Activated naive CD8-positive, alpha-beta T cell treated with anti-CD3 and anti-CD28 coated beads, Interleukin-2, amount 50 U/mL, for 24 hours (primary cell): Measurements from ENCODE around the gene DYSF.

Experiments
- ATAC-seq: fragments of 150-1000 bp; cut with Tn5 transposase; one replicate; pipeline ENCODE4 v1.10.0; 2021
- DNase-seq: peaks from one replicate; pipeline ENCODE4 v3.0.0; 2021
- H3K27ac Mint-ChIP-seq: one replicate; pipeline ENCODE4 v1.8.0; 2021; ENCODE audit warnings: mild to moderate bottlenecking, mixed read lengths
- H3K27me3 Mint-ChIP-seq: one replicate; pipeline ENCODE4 v1.8.0; 2021; ENCODE audit warnings: mixed read lengths
- H3K36me3 Mint-ChIP-seq: one replicate; pipeline ENCODE4 v1.8.0; 2021; ENCODE audit warnings: low read depth, mixed read lengths
- H3K4me1 Mint-ChIP-seq: one replicate; pipeline ENCODE4 v1.8.0; 2021; ENCODE audit warnings: mixed read lengths
- H3K4me3 Mint-ChIP-seq: one replicate; pipeline ENCODE4 v1.8.0; 2021; ENCODE audit warnings: mild to moderate bottlenecking, moderate library complexity, mixed read lengths
- H3K9me3 Mint-ChIP-seq: one replicate; pipeline ENCODE4 v1.8.0; 2021; ENCODE audit warnings: mixed read lengths

The DYSF gene

DNA sequence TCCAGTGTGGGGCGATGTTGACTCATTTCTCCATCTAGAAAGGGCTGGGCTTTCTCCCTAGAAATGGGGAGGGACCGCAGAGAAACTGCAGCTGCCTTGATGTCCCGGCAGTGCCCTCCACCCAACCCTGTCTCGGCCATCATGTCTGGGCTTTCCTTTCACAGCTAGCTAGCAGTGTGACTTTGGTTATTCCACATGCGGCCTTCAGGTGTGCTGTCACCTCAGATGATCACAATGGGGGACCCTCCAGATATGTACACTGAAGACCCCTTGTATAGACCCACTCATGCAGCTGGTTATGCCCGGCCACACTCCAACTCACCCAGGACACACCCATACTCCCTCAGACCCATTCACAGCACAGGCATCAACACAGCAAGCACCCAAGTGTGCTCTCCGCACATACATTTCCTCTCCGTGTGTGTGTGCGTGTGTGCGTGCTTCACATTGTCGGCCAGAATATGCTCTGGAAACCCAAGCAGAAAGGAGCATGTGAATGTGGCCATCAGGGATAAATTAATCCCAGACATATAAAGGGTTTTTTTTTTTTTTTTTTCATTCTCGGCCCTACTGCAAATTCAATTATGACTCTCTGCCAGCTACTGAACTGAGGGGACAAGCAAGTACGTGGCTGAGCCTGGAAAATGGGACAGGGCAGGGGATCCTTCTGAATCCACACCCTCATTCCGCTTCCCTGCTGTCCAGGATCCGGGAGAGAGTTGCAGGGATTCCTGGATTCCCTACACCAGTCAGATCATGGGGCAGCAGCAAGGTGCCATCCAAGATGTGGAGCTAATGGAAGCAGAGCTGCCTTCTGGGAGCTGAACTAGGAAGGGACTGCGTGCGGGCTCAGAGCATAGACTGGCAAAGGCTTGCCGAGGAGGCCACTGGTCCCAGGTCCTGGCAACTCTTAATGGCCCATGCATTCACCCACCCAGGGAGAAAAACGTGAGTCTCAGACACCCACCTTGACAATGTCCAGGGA is 240.2 kb downstream of the DYSF start:
- no peak overlapping the region for H3K4me3 Mint-ChIP-seq
- H3K27ac Mint-ChIP-seq = no peak overlapping the region
- H3K4me1 Mint-ChIP-seq = no peaks in the 10 kb centered on the region
- ATAC-seq (no peak), DNase-seq (no peak)
- no peaks in the 10 kb centered on the region for H3K36me3 Mint-ChIP-seq
- H3K9me3 Mint-ChIP-seq = no peaks in the 10 kb centered on the region
- no peaks in the 10 kb centered on the region for H3K27me3 Mint-ChIP-seq

DNA sequence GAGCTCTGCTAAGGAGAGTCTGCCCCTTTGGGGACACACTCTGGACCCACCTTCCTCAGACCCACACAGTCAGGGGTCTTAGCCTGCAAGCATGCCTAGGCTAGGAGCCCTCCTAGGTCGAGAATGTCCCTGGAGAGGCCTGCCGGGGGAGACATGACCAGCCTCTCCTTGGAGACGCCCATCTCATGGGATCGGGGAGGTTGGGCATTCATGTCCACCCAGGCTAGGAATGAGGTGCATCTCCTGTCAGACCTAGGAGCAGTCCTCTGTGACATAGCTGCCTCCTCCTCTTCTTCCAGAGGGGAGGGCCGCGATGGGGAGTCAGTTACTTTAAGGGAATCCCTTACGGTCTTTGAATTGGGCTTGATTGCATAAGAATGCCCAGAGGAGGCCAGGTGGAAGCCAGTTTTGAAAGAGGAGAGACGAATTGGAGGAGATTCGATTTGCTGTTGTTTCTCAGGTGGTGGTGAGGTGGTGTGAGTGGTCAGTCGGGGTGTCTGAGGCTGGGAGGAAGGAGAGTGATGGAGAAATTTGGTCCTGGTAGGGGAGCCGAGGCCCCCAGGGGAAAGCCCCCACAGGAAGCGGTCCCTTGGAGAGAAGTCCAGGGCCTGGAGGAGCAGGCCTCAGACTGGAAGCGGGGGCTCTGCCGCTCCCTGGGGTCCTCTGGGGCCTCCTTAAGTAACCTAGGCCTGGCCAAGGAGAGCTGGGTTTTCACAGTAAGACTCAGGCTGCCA is 241.3 kb downstream of the DYSF start:
- H3K27ac Mint-ChIP-seq = no peak overlapping the region
- no peaks in the 10 kb centered on the region for H3K4me1 Mint-ChIP-seq
- H3K36me3 Mint-ChIP-seq = no peaks in the 10 kb centered on the region
- ATAC-seq (no peak), DNase-seq (no peak)
- no peaks in the 10 kb centered on the region for H3K9me3 Mint-ChIP-seq
- no peak overlapping the region for H3K4me3 Mint-ChIP-seq
- no peaks in the 10 kb centered on the region for H3K27me3 Mint-ChIP-seq

DNA sequence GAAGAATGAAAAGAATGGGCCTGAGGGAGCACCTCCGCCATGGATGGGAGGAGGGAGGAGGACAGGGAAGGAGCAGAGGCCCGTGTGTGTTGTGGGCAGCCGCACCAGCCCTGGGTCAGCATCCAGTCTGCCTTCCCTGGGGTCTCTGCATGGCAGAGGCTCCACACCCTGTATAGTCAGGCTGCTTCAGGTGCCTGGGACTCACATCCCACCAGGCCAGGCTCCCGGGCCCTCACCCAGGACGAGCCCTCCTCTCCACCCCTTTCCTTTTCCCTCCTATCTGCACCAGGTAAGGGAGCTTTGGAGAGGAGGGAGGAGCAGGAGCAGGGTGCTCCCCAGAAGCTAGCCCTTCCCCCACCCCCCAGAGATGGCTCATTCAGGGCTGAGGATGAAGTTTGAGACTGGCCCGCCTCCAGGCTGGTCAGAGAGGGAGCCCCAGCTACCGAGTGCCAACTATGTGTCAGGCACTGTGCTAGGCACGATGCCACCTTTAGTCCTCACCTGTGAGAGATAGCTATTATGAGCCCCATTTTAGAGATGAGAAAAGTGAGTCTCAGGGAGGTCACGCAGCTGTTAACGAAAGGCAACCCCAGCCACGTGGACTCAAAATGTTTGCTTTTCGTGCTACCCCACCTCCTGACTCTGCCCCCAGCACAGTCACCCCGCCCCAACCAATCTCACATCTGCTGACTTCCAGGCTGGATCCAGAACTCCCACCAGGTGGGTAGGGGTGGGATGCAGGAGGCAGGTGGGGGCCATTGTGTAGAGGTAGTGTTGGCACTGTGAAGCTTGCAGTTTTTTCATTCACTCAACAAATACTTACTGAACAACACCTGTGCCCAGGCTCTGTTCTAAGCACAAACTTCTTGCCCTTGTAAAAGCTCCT is 242.1 kb downstream of the DYSF start:
- no peak for ATAC-seq
- H3K27me3 Mint-ChIP-seq = no peaks in the 10 kb centered on the region

DNA sequence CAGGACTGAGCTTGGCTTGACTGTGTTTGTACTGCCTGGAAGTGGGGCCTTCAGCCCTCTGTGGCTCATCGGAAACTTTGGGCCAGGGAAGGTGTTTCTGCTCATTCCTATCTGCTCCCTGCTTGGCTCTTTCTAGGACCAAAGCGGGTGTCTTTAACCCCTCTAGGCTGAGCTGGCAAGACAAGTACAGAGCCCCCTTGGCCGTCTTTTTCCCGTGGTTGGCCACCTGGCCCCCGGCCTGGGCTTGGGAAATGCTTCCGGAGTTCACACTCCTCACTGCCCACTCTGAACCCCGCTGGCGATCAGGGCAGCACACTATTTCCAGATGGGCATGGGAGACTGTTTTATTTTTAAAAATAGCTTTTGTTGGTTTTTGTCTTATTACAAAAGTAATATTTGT is 243.0 kb downstream of the DYSF start:
- Mint-ChIP-seq H3K36me3 (no peaks in the 10 kb centered on the region), H3K27ac (no peak overlapping the region), H3K4me3 (no peak overlapping the region), H3K4me1 (no peaks in the 10 kb centered on the region), H3K27me3 (no peaks in the 10 kb centered on the region), H3K9me3 (no peaks in the 10 kb centered on the region)
- DNase-seq (no peak), ATAC-seq (no peak)

More for the DNA sequence above, 242.1 kb downstream of the DYSF start:
- Mint-ChIP-seq H3K36me3 (no peaks in the 10 kb centered on the region), H3K9me3 (no peaks in the 10 kb centered on the region), H3K4me1 (no peaks in the 10 kb centered on the region), H3K27ac (no peak overlapping the region), H3K4me3 (no peak overlapping the region)
- no peak for DNase-seq

DNA sequence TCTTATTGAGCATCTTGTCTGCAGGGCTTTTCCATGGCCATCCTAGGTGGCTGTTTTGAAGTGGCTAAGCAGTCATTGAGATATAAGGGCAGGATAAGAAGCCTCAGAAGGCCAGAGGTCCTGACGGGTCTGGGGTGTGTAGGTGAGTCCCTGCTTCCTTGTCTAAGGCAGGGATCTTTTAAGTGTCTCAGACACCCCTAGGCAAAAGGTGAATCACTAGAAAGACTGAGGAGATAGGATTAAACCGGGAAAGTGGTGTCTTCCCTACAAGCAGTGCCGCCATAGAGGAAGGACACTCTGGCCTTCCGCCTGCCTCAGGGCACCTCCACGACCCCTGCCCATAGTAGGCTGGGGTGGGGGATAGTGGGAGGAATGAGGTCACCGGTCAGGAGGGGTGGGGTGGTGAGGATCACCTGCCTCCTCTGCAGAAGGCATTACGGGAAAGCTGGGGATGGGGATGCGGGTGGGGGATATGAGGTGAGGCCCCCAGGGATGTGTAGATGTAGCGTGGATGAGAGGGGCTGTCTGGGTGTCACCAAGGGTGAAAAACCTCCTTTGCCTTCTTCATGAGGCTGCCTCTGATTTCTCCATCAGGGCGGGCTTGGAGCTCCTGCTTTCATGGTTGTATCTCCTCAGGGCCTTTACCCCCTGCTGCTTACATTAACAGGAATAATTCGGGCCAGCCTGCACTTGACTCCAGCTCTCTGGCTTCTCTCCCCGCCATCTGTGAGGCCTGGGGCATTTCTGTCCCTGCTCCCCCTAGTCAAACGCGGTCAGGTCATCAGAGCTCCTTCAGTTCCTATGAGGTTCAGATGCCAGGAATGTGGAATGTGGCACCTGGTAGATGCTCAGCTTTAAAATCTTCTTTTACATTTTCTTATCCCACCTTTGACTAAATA is 244.0 kb downstream of the DYSF start:
- no peaks in the 10 kb centered on the region for H3K4me1 Mint-ChIP-seq
- DNase-seq (no peak), ATAC-seq (no peak)
- no peak overlapping the region for H3K27ac Mint-ChIP-seq
- no peak overlapping the region for H3K4me3 Mint-ChIP-seq
- H3K27me3 Mint-ChIP-seq = no peaks in the 10 kb centered on the region
- H3K9me3 Mint-ChIP-seq = no peaks in the 10 kb centered on the region
- no peaks in the 10 kb centered on the region for H3K36me3 Mint-ChIP-seq

DNA sequence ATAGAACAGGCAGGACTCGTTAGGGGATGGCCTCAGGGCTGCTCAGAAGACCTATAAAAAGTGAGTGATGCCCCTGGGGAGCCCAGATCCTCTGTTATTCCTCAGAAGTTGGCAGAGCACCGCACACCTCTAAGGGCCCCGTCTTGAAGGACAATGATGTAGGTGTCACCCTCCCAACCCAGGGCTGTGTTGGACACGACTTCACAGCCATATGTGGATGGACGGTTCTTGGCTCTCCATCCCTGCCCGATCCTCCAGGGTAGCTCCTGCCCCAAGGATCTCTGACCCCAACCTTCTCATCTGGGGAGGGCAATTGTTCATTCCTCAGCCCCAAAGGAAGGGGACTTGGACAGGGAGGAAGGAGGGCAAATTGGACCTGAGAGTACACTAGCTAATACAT is 246.1 kb downstream of the DYSF start:
- H3K27me3 Mint-ChIP-seq = no peaks in the 10 kb centered on the region
- no peak overlapping the region for H3K4me3 Mint-ChIP-seq
- no peak for ATAC-seq
- no peak overlapping the region for H3K27ac Mint-ChIP-seq
- H3K36me3 Mint-ChIP-seq = no peaks in the 10 kb centered on the region
- DNase-seq = no peak
- no peaks in the 10 kb centered on the region for H3K4me1 Mint-ChIP-seq
- H3K9me3 Mint-ChIP-seq = no peaks in the 10 kb centered on the region

DNA sequence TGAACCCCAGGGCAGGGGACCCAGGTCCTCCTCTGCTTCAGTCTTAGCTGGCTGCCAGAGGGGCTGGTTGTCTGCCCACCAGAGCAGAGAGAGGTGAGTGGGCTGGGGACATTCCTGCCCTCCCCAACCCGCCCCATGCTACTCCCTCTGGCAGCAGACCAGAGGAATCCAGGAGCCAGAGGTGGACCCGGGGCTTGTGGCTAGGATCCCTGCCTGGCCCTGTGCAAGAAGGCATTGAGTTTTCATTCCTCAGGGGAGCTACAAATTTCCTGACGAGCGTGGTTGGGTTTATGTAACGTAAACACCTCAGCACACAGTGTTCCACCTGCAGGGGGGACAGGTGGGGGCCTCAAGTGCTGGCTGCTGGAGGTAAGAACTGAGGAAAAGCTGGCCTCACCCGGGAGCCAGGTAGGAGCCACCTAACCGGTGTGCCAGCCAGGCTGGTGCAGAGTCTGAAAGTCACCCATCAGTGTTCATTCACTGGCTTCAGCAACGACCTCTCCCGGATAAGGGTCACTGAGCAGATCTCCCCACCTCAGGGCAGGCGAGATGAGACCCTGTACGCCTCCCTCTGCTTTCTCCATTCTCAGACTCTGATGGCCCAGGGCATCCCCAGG is 246.8 kb downstream of the DYSF start:
- DNase-seq = no peak
- no peaks in the 10 kb centered on the region for H3K36me3 Mint-ChIP-seq
- no peaks in the 10 kb centered on the region for H3K27me3 Mint-ChIP-seq
- ATAC-seq = no peak
- no peak overlapping the region for H3K27ac Mint-ChIP-seq
- no peaks in the 10 kb centered on the region for H3K4me1 Mint-ChIP-seq
- no peak overlapping the region for H3K4me3 Mint-ChIP-seq
- no peaks in the 10 kb centered on the region for H3K9me3 Mint-ChIP-seq

DNA sequence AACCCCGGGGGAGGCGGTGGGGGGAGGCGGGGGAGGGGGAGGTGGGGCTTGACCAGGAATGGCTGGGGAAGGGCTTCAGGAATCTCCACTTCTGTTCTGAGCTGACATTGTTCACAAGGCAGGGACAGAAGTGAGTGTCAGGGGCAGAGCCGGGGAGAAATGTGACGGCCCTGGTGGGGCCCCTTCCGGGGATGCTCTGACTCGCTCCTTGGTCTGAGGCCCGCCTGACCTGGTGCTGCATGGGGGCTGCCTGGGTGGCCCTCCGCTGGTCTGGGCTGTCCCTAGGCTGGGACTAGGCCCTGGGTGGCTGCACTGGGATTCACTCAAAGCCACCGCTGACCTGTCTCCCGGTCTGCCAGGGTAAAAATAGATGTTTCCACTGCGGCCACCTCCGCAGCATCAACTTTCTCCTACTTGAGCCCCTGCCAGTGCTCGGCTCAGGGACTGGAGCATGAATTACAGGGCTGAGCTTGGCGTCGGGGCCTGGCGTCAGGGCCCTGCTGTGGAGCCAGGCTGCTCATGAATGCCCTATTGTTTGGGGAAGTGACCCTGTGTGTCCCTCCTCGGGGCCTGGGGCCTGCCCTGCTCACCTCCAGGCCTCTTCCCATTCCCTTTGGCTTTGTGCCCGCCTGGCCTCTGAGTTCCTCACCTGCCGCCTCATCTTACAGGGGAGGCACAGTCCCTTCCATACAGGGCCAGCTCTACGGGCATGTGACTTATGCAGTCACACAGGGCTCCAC is 247.5 kb downstream of the DYSF start:
- Mint-ChIP-seq H3K36me3 (no peaks in the 10 kb centered on the region), H3K4me1 (no peaks in the 10 kb centered on the region), H3K27ac (no peak overlapping the region), H3K27me3 (no peaks in the 10 kb centered on the region), H3K4me3 (no peak overlapping the region), H3K9me3 (no peaks in the 10 kb centered on the region)
- ATAC-seq (no peak), DNase-seq (no peak)

DNA sequence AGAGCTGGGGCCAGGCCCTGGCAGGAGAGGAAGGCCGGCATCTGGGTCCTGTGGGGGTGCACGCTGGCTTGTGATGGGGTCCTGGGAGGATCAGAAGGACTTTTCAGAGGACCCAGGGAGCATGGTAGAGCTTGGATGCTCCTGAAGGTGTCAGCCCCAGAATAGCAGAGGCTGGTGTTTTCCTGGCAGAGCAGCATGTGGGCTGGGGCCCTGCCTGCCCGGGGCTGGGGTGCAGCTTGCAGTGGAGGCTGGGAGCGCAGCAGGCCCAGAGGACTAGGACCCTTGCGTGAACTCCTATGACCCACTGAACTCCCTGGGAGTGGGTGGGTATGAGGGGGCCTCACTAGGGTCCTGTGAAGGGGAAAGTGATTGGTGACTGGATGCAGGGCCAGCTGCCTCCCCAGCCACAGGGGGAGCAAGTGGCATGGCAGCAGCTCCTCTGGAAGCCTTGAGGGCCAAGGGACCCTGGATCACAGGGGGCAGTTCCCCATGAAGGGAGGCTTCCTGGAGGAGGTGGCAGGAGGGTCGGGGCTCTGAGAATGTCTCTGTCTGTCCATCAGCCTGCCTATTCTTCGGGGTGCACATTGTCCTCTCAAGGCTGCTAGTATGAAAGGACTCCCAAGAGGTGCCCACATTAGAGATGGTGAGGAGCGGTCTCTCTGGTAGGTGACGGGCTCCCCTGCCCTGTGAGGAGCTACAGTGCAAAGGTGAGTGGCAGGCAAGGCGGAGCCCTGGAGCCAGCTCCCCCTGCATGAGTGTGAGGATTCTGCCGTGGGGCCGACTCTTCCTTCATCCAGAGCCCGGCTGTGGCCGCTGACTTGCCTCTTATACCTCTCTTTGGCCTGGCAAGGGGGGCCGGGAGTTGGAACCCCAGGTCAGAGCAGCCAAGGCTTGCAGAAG is 249.0 kb downstream of the DYSF start:
- no peaks in the 10 kb centered on the region for H3K36me3 Mint-ChIP-seq
- no peaks in the 10 kb centered on the region for H3K27me3 Mint-ChIP-seq
- H3K4me3 Mint-ChIP-seq = no peak overlapping the region
- H3K4me1 Mint-ChIP-seq = no peaks in the 10 kb centered on the region
- DNase-seq (no peak), ATAC-seq (no peak)
- H3K27ac Mint-ChIP-seq = no peak overlapping the region
- no peaks in the 10 kb centered on the region for H3K9me3 Mint-ChIP-seq

DNA sequence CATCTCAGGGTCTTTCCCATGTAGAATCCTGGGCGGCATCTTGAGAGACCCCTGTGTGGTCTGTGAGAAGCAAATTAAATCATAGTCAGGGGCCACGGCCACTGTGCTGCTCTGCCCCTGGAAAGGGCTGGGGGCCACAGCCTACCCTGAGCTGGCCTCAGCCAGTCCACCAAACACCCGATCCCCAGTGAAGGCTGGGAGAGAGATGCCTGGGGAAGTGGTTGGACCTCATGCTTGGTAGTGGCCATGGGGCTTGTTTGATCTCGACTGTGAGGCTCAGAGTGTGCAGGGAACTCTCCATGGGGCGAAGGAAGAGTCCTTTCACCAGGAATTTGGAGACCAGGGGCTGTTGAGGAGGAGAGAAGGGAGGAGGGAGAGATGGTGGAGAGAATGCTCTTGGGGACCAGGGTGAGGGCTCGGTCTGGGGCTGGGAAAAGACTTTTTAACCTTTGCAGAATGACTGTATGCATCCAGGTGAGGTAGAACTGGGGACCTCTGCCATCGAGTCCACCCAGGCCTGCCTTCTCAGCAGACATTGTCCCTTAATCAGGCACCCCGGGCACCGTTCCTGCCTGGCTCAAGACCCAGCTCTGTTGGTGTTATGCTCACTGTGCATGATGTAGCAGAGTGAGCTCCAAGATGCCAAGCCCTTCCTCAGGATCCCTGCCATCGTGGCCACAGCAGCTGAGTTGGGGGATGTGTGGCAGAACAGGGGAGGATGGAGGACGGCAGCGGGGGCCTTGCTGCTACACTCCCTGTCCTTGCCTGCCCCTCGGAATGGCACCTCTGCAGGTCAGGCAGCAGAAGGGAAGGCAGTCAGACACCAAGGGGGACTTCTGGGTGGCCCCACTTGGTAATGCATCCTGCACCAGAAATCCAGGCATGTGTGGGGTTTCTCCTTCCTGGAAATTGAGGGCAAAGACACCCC is 249.9 kb downstream of the DYSF start:
- Mint-ChIP-seq H3K27ac (no peak overlapping the region), H3K4me1 (no peaks in the 10 kb centered on the region), H3K27me3 (no peaks in the 10 kb centered on the region), H3K36me3 (no peaks in the 10 kb centered on the region), H3K4me3 (no peak overlapping the region), H3K9me3 (no peaks in the 10 kb centered on the region)
- DNase-seq = no peak
- ATAC-seq = no peak

DNA sequence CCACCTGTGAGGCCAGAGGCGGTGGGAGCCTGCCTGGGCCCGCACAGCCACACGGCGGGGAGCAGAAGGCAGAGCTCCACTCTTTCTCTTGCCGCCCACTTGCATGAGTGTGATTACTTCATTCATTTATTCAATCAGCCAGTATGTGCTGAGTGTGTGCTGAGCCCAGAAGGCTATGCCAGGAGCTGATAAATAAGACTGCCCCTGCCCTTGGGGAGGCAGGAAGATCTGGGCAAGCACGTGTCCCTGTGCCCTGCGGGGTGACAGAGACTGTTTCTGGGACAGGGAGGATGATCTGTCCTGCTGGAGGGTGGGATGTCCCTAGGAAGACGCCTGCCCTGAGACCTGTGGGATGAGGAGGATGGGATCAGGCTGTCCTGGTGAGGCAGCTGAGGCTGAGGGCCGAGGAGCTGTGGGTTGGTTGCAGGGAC is 250.8 kb downstream of the DYSF start:
- ATAC-seq (no peak), DNase-seq (no peak)
- Mint-ChIP-seq H3K27me3 (no peaks in the 10 kb centered on the region), H3K4me3 (no peak overlapping the region), H3K27ac (no peak overlapping the region), H3K36me3 (no peaks in the 10 kb centered on the region), H3K4me1 (no peaks in the 10 kb centered on the region), H3K9me3 (no peaks in the 10 kb centered on the region)
